ENCODE results near the gene PON3.

- TF ChIP-seq, protein P1, sequence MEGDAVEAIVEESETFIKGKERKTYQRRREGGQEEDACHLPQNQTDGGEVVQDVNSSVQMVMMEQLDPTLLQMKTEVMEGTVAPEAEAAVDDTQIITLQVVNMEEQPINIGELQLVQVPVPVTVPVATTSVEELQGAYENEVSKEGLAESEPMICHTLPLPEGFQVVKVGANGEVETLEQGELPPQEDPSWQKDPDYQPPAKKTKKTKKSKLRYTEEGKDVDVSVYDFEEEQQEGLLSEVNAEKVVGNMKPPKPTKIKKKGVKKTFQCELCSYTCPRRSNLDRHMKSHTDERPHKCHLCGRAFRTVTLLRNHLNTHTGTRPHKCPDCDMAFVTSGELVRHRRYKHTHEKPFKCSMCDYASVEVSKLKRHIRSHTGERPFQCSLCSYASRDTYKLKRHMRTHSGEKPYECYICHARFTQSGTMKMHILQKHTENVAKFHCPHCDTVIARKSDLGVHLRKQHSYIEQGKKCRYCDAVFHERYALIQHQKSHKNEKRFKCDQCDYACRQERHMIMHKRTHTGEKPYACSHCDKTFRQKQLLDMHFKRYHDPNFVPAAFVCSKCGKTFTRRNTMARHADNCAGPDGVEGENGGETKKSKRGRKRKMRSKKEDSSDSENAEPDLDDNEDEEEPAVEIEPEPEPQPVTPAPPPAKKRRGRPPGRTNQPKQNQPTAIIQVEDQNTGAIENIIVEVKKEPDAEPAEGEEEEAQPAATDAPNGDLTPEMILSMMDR (IDR thresholded peaks at IDR 0.05; ENCODE audit: low read length), result no peak
- no peak for TF ChIP-seq EZH2 (IDR thresholded peaks at IDR 0.05; ENCODE audit: borderline replicate concordance, low read length)
Observed at GRCh38 chr7:95376632-95377400, 19.4 kb downstream of the PON3 start.
